ENCODE results near the gene SSBP4.

Gene SSBP4

DNA sequence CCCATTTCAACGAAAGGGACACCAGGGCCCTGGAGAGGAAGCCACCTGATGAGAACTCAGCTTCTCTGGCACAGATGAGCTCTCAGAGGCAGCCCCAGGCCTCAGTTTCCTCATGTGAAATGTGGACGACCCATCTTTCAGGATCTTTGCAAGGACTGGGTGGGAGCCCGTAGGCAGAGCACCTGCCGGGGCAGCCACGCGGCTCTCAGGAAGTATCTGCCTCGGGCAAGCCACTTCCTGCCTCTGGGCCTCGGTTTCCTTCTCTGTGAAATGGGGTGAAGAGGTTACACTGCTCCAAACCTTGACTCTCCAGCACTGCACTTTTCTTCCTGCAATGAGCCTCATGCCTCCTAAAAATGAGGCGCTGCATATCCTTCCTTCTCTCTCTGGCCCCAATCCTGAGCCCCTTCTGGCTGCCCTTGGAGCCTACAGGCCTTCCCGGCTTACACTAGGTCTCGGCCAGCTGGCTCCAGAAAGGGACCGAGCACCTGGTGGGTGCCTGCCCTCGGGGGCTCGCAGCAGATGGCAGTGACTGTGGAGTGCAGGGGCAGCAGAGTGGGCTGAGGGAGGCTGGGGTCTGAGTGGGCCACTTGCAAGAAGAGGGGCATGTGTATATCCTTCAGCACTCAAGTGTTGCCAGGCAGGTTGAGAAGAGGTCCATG is 3.5 kb downstream of the SSBP4 start:
- no peak for DNase-seq

DNA sequence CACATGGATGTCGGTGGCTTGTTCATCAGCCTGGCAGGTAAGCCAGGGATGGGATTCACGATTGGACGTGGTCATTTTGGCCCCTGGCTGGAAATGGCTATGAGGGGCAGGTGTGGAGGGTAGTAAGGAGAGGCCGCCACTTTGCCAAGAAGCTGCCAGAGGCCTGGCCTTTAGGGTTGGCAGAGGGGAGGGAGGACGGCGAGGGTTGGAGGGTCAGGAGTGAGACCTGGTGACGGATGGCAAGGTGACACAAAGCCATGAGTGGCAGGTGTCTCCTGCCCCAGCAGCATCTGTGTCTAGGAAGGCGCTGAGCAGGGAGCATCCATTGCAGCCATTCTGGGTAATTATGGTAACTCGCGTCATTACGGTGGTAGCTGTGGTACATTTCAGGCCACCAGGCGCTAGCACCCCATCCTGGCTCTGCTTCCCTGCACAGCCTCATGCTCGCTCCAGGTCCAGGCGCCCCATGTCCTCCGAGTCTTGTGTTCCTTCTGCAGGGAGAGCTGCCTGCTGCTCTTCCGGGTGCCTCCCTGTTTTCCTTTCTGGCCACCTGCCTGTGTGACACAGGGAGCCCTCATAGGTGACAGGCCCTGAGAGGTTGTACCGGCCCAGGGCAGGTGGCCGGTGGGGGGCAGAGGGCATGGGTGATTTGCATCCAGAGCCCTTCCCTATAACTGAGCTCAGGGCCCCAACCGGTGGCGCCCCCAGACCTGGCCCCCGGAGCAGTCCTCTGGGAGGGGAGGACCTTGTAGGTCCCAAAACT is 4.2 kb downstream of the SSBP4 start:
- no peak for DNase-seq

DNA sequence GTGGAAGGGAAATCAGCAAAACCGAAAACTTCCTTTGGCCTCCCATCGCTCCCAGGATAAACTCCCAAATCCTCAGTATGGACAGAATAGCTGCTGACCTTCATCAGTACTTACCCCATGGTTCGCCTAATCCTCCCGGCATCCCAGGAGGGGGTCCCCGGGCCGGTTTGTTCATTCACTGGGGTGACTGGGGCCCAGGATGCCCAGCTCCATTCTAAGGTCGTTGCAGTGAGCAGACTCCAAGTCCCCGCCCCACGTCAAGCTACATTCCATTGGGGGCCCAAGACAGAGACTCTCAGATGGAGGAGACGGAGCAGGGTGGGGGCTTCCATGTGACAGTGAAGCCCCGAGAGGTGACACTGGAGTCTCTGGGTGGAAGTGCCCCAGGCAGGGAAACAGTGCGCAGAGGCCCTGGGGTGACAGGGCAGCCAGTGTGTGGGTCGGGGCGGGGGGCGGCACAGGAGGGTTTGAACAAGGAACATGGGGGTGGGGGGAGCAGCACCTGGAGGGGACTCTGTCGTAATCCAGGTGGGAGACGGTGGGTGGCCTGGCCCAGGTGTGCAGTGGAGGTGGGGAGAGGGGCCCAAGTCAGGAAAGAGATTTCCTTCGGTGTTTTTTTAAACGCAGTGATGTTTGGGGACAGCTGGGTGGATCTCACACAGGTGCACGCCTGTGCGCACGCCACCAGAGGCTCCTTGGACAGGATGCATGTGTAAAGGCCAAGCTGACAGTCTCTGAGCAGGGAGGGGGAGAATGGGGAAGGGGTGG is 5.1 kb downstream of the SSBP4 start:
- no peak for DNase-seq

DNA sequence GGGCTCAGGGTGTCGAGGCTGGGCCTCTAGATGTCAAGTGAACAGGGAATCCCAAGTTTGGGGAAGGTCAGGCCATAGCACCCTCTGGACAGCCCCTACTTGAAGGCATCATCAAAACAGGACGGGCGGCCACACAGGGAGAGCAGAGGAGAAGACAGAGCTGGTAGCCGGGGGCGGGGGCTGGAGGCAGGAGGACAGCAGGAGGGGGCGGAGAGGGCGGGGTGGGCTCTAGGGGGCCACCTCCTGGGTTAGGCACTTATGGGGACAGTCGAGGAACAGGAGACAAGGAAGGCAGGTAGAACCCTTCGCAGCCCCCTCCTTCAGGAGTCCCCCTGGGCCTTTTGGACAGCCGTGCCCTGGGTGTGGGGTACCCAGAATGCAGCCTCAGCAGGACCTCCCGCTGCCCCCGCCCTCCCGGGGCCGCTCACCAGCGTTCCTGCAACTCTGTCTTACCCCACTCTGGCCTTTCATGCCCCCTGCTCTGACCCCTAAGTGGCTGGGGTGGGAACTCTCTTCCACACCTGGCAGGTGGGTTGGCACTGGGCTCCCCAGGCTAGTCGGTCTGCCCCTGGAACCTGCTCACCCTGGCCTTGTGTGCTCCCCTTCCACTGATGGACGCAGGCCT is 5.8 kb downstream of the SSBP4 start:
- DNase-seq: no peak

DNA sequence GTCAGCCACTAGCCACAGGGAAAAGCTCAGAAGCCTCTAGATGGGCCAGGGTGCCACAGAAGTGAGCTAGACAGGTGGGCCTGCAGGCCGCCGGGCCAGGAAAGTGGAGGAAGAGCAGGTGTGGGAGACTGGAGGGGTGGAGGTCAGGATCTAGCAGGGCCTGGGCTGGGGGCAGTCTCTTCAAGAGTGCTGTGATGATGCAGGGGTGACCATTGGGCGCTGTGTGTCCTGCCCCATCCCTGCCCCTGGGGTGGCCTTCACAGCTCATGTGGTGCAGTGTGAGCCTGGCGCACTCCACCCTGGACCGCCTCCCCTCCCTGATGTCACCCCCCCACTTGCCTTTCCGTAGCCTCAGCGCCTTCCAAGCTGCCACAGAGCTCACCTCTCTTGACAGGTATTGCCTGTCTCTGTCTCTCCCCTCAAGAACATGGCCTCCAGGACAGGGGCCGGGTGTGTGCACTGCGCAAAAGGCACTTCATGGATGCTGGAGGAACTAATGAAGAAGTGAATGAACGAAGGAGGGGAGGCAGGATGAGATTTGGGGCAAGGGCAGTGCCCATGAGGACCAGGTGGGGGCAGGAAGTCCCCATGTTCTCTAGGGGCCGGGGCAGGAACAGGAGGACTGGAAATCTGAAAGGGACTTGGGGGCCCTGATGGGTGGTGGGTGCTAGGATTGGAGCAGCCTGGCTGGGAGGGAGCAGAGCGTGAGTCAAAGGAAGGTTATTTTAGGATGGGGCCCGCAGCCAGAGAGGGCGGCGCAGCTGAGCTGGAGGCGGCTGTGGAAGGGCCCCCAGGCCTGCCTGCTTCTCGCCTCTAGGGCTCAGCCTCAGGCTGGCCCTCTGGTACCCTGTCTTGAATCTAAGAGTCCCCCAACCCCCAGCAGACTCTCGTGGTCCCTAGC is 6.6 kb downstream of the SSBP4 start:
- DNase-seq: no peak

DNA sequence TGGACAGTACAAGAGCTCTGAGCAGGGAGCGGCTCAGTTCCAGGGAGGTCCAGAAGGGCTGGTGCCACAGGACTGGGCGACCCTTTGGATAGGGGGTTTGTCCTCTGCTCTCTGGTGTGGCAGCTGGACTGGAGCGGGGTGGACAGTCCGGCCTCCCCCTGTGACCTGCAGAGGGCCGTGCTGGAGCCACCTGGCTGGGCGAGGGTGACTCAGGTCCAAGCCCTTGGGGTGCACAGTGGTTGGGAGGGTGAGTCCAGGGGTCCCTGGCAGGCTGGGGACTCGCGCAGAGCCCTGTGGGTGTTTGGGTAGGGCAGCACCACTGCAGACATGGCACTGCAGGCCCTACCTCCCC is 7.2 kb downstream of the SSBP4 start:
- no peak for DNase-seq

DNA sequence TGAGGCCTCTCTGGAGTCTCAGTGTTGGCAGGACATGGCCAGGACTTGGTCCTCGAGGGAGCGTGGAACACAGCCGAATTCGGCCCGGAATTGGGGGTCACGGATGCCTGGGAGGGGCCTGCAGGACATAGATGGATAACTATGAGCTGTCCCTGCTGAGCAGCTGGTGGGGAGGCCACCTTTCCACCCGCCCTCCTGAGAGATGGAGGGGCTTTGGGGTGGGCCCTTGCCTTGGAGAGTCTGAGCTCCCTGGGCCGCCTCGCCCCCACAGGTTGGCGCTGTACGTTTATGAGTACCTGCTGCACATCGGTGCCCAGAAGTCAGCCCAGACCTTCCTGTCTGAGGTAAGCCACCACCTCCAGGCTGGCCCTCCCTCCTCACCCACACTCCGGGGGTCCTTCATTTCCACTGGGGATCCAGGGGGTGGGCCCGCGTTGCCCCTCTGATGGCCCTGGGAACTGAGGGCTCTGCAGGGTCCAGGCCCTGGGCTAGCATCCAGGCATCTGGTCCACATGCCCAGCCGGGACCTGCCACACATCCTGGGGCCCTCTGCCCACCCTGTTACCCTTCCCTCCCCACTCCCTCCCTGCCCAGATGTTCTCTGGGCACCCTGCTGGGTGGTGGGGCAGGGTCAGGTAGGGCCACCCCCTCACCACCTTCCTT is 8.0 kb downstream of the SSBP4 start:
- DNase-seq: no peak

DNA sequence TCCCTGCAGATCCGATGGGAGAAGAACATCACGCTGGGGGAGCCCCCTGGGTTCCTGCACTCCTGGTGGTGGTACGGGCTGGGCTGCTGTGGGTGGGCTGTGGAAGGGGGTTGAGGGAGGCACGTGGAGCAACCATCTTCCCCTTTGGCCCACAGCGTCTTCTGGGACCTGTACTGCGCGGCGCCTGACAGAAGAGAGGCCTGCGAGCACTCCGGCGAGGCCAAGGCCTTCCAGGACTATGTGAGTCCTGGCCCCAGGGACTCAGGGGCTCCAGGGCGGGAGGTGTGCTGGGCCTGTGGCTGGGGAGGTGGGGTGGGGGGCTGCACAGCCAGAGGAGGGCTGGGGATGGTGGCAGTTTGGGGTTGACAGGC is 8.5 kb downstream of the SSBP4 start:
- DNase-seq: no peak

DNA sequence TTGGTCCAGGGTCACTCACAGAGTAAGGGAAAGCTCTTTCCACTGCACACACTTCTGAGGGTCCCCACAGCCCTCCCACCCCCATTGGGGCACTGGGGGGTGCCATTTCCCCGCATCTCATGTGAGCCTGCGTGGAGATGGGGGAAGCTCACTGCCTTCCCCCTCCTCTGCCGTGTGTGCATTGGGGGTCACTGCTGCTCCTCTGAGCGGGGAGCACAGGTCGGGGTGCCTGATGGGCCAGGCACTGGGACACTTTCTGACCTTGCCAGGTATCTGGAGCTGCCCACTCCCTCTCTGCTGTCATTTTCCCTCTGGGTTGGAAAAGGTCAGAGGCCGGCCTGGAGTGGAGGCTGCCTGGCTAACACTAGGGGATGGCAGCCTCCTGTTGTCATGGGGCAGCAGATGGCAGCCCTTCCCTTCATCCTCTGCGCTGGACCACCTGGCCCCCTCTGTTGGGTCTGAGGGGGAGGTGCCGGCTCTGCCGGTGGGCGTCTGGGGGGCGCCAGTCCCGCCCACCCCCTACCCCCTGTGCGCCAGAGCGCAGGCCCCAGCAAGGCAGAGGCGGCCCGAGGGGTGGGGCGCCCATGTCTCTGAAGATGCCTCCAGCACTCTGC is 9.1 kb downstream of the SSBP4 start:
- DNase-seq: no peak

DNA sequence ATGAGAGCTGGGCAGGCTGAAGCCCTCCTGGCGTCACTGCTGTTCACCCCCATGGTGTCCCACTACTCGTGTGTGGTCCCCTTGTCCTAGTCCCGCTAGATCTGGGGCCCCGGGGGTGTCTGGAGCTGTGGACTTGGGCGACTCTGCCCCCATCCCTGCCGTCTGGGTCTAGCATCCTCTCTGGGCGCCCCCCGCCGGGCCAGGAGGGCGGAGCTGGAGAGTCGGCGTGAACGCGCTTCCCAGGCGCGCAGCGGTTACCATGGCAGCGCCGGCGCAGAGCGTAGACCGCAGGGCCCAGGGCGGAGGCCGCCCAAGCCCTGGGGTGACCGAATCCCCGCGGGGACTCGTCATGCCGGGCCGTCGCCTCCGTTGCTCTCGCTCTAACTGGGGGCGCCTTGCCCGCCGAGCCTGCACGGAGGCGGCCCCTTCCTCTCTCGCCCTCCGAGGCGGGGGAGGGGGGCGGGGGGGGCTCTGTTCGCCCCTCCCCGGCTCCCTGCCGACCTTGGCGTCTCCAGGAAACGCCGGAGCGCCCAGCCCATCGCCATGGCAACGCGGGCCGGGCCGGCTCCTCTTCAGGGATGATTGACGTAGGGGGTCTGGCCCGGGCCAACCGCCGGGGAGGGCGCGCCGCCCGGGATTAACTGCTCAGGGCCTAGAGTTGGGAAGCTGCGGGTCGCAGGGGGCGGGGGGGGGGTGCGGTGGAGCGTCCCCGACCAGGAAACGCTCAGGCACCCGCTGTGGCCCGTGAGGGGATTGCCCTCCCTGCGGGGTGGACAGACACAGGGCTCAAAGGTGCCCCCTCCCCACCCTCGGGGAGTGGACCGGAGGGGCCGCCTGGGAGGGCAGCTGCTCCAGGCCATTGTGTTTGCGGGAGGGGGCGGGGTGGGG is 9.8 kb downstream of the SSBP4 start:
- DNase-seq: peak; percentile 86

DNA sequence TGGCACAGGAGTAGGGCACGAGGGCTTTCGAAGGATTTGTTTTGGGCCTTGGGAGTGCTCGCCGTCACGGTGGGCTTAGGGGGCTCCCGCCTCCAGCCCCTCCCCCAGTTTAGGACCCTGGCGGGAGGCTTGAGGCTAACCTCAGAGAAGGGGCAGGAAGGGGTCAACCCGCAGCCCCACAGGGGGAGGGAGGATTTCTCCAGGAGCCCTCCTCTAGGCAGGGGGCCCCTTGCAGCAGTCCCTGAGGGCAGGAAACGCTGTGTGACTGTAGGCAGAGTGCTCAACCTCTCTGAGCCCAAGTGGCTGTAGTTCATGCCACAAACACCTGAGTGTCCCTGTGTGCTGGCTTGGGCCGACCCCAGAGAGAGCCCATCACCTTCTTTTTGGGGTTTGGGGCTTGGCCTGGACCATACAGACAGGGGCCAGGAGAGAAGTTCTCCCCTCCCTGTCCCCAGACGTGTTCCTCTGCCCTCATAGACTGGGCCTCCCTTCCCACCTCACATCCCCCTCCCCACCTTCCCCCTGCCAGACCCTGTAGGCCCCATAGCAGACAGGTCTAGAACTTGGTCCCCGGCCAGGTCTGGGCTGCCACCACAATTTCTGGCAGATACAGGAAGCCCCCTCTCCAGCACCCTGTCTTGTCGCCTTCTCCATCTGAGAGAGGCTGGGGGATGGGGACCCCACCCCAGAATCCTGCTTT is 10.7 kb downstream of the SSBP4 start:
- DNase-seq: no peak

DNA sequence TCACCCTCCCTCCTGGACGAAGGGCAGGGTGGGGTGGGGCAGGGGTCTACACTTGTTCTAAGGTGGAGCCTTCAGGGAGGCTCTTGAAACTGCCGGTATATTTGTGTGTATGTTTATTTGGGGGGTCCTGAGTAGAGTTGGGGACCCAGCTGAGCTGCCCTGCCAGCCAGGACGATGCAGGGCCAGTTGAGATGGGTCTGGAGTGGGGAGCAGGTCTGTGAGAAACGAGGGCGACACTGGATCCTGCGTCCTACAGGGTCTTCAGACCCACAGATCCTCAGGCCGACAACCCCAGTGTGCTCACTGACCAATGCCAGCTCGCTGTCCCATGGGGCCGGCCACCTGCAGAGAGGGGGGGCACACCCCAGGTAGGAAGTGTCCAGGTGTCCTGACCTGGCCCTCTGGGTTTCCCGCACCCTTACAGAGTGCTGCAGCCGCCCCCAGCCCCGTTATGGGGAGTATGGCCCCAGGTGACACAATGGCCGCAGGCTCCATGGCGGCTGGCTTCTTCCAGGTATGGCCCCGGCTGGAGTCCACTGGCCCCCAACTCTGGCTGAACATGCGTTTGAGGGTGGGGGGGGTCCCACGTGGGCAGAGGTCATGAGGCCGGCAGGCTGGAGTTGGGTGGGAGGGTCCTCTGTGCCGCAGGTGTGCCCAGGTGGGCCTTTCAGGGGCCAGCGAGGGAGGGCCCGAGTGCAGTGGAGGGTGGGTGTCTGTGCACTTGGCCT is 11.4 kb downstream of the SSBP4 start:
- no peak for DNase-seq

DNA sequence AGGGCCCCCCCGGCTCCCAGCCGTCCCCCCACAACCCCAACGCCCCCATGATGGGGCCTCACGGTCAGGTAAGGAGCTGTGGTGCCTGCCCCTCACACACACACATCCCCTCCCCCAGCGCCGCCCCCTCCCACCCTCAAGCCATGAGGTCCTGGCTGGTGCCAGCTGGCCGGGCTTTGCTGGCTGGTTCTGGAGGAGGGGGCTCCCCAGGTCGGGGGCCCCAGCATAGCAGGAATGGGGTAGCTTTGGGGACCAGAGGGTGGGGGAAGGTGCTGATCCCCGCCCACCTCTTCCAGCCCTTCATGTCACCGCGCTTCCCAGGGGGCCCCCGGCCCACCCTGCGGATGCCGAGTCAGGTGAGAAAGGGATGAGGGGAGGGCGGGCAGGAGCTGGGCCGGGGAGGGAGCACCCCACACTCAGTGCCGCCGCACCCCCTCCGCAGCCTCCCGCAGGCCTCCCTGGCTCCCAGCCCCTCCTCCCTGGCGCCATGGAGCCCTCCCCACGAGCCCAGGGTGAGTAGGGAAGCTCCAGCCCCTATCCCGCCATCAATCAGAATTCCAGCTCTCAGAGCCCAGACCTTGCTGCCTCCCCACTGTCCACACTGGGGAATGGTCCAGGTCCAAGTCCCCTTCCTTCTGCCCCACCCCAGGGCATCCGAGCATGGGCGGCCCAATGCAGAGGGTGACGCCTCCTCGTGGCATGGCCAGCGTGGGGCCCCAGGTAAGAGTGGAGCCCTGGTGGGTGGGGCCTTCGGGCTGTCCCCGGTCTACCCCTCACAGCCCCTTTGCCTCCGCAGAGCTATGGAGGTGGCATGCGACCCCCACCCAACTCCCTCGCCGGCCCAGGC is 12.4 kb downstream of the SSBP4 start:
- DNase-seq: no peak

DNA sequence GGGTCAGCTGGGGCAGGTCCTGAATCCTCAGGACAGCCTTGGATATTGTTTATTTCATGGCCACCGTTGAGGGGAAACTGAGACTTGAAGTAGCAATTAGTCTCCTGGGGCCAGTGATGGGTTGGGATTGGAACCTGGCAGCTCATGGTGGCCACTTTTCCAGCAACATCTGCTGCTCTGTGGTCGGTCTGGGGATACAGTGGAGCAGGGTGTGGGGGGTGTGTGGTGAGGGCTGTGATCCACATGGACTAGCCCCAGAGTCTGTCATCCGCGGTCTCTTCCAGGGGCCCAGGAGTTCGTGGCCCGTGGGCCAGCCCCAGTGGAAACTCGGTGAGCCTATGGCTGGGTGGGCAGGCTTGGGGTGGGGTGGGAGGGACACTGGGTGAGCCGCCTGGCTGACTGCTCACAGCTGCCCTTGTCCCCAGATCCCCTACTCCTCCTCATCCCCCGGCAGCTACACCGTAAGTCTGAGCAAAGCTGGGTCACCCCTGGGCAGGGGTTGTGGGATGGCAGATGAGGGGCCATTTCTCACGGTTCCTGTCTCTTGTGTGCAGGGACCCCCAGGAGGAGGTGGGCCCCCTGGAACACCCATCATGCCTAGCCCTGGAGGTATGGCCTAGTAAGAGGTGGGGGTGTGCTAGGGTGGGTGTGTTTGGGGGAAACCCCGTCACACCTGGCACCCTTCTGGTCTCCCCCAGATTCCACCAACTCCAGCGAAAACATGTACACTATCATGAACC is 13.2 kb downstream of the SSBP4 start:
- DNase-seq: no peak

DNA sequence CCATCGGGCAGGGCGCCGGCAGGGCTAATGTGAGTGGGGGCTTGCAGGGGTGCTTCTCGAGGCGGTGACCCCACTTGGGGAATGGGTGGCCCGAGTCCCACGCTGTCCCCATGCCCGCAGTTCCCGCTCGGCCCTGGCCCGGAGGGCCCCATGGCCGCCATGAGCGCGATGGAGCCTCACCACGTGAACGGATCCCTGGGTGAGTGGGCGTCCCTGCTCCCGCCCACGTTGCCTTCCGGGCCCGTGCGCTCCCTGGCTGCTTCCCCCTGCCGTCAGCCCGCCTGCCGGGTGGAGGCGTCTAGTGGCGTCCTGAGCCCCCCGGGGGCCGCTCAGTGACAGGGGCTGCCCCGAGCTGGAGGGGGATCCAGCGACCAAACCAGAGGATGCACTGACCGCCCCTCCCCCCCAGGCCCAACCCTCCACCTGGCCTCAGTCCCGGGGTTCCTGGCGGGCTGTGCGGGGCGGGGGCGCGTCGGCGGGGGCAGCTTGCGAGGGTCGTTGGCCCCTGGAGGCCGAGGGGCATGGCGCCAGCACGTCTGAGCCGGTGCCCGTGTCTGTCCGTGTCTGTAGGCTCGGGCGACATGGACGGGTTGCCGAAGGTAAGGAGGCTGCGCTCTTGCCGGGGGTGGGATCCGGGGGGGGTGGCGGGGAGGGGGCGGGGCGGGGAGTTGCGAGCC is 14.0 kb downstream of the SSBP4 start:
- peak; percentile 47 for DNase-seq

DNA sequence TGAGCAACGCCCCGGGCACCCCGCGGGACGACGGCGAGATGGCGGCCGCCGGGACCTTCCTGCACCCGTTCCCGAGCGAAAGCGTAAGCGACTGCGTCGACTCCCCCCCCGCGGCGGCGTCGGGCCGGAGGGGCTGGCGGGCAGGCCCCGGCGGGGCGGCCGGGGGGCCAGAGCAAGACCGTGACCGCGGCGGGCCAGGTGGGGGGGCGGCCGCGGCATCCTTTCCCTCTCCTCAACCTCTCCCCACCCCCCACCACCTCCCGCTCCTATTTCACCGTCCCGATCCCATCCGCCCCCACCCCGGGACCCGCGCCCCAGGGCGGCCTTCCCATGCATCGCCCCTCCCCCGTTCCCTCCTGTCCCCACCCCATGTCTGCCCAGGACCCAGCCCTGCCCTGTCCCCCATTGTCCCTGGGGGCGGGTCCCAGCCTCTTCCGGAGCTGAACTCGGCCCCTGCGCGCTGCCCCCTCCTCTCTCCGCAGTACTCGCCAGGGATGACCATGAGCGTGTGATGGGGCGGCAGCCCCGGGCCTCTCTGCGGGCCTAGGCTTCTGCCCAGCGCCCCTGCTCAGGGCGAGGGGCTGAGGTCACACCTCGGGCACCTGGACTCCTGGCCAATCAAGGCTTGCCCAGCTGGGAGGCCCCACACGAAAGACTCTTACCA is 14.7 kb downstream of the SSBP4 start:
- no peak for DNase-seq
